ENCODE data around the gene PRDM15. TPM values are rescaled to one million over a fixed set of nuclear protein-coding genes. Genes with fewer than 3 reads are reported as not detected.

PRDM15 gene
- polyA plus RNA-seq, 3 donors: 0.19 to 19.0 (median 0.74) TPM

DNA sequence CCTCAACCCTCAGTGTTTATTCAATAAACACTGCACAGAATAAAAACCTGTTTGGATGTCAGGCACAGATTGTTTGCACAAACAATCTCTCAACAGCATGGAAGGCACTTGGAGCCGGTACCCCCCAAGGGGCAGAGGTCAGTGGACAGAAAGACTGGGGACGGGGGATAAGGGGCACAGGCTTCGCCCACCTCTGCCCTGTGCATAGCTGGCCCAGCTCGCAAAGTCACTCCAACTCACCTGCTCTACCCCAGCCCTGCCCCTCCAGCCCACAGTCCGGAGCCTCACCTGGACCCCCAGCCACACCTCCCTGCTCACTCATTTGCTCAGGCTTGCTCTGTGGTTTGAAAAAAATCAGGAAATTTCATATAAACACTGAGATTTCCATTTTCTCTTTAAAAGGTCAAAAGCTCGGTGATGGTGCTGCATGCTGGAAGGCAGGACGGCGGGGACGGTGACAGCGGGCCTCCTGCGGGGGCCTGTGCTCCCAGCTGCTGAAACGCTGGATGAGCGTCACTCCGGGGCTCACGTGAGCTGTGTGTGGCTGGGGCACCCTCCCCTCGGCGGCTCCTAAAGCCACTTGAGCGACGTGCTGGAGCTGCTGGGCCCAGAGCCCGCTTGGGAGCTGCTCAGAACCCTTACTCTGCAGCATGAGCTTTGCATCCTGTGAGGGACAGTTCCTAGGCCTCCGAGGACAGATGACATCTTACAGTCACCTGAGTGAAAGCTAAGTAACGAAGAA, 54.5 kb downstream of the PRDM15 start:
- TF ChIP-seq, protein P1, sequence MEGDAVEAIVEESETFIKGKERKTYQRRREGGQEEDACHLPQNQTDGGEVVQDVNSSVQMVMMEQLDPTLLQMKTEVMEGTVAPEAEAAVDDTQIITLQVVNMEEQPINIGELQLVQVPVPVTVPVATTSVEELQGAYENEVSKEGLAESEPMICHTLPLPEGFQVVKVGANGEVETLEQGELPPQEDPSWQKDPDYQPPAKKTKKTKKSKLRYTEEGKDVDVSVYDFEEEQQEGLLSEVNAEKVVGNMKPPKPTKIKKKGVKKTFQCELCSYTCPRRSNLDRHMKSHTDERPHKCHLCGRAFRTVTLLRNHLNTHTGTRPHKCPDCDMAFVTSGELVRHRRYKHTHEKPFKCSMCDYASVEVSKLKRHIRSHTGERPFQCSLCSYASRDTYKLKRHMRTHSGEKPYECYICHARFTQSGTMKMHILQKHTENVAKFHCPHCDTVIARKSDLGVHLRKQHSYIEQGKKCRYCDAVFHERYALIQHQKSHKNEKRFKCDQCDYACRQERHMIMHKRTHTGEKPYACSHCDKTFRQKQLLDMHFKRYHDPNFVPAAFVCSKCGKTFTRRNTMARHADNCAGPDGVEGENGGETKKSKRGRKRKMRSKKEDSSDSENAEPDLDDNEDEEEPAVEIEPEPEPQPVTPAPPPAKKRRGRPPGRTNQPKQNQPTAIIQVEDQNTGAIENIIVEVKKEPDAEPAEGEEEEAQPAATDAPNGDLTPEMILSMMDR (IDR thresholded peaks at IDR 0.05): no peak
- no peaks in the 10 kb centered on the region for H3K9me3 ChIP-seq (replicated peaks in 1 of 2; ENCODE audit: control insufficient read depth in 1 of 2, insufficient read depth in 1 of 2, low read length in 2 of 2)
- H3K4me1 ChIP-seq (ENCODE audit: control insufficient read depth in 1 of 2, insufficient read depth in 2 of 2, low read length in 2 of 2): no peaks in the 10 kb centered on the region
- peaks cover 40% of the 10 kb centered on the region in 2 donors for H3K36me3 Mint-ChIP-seq
- H3K79me2 ChIP-seq (ENCODE audit: insufficient read depth, low read length): no peaks in the 10 kb centered on the region
- intact Hi-C loops (cut with micrococcal nuclease): no loop called here
- no peak overlapping the region for H3K4me2 ChIP-seq (replicated peaks; ENCODE audit: extremely low read depth, low read length, poor library complexity, severe bottlenecking)
- H3K27ac ChIP-seq (ENCODE audit: low read depth in 1 of 2, low read length in 2 of 2): no peak overlapping the region
- no peak overlapping the region for H2AFZ ChIP-seq (ENCODE audit: insufficient read depth, low read depth, low read length, poor library complexity, severe bottlenecking)
- H3K27me3 ChIP-seq (ENCODE audit: control insufficient read depth in 2 of 2, insufficient read depth in 2 of 2, low read length in 2 of 2): no peaks in the 10 kb centered on the region
- no peak for DNase-seq
- H3K27ac Mint-ChIP-seq: no peak overlapping the region
- no peak overlapping the region for H3K9ac ChIP-seq (ENCODE audit: insufficient read depth, low read length, poor library complexity, severe bottlenecking)
- no peaks in the 10 kb centered on the region for H4K20me1 ChIP-seq (ENCODE audit: insufficient read depth, low read length)
- no peaks in the 10 kb centered on the region for H3K4me1 Mint-ChIP-seq
- WGBS (ENCODE audit: insufficient coverage): 88% methylated on average over 20 of the region's 22 CpGs
- no peaks in the 10 kb centered on the region for H3K9me3 Mint-ChIP-seq
- peaks cover 17 to 76% of the 10 kb centered on the region in 2 donors for H3K36me3 ChIP-seq (replicated peaks in 1 of 2; ENCODE audit: control insufficient read depth in 1 of 2, insufficient read depth in 2 of 2, low read length in 2 of 2)
- no peak overlapping the region for H3K4me3 Mint-ChIP-seq
- no peak overlapping the region for H3K4me3 ChIP-seq (replicated peaks in 1 of 3; ENCODE audit: low read depth in 2 of 3, low read length in 3 of 3)
- peaks cover 0 to 1% (median 0%) of the 10 kb centered on the region in 3 donors for H3K27me3 Mint-ChIP-seq (ENCODE audit: low read depth in 3 of 3)

DNA sequence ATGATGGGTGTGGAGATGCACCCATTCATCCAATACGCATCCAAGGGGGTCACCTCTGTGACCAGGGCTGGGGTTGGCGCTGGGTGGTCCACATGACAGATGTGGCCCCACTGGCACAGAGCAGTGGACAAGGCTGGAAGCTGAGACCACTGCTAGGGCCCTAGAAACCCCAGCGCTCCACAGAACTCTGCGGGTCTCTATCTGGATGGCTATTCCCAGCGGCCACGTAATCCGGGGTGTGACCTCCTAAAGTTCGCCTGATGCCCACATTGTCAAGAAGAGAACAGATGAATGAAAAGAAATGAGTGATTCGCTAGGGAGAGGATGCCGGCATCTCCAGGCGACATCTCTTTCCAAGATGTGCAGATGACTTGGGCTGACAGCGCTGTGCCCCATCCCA, 55.2 kb downstream of the PRDM15 start:
- Mint-ChIP-seq H3K27me3 (ENCODE audit: low read depth in 3 of 3) (peaks cover 0 to 1% (median 0%) of the 10 kb centered on the region in 3 donors), H3K27ac (peak overlapping the region in 1 of 7 donors; percentile 44), H3K36me3 (peaks cover 43 to 44% of the 10 kb centered on the region in 2 donors), H3K4me3 (no peak overlapping the region), H3K4me1 (no peaks in the 10 kb centered on the region), H3K9me3 (no peaks in the 10 kb centered on the region)
- intact Hi-C loops (cut with micrococcal nuclease): no loop called here
- Histone ChIP-seq H3K27ac (ENCODE audit: low read depth in 1 of 2, low read length in 2 of 2) (no peak overlapping the region), H4K20me1 (ENCODE audit: insufficient read depth, low read length) (no peaks in the 10 kb centered on the region), H3K9me3 (replicated peaks in 1 of 2; ENCODE audit: control insufficient read depth in 1 of 2, insufficient read depth in 1 of 2, low read length in 2 of 2) (no peaks in the 10 kb centered on the region), H3K27me3 (ENCODE audit: control insufficient read depth in 2 of 2, insufficient read depth in 2 of 2, low read length in 2 of 2) (no peaks in the 10 kb centered on the region), H2AFZ (ENCODE audit: insufficient read depth, low read depth, low read length, poor library complexity, severe bottlenecking) (no peak overlapping the region), H3K9ac (ENCODE audit: insufficient read depth, low read length, poor library complexity, severe bottlenecking) (no peak overlapping the region), H3K4me3 (replicated peaks in 1 of 3; ENCODE audit: low read depth in 2 of 3, low read length in 3 of 3) (no peak overlapping the region), H3K36me3 (replicated peaks in 1 of 2; ENCODE audit: control insufficient read depth in 1 of 2, insufficient read depth in 2 of 2, low read length in 2 of 2) (peaks cover 17 to 80% of the 10 kb centered on the region in 2 donors), H3K4me2 (replicated peaks; ENCODE audit: extremely low read depth, low read length, poor library complexity, severe bottlenecking) (no peak overlapping the region), H3K4me1 (ENCODE audit: control insufficient read depth in 1 of 2, insufficient read depth in 2 of 2, low read length in 2 of 2) (no peaks in the 10 kb centered on the region), H3K79me2 (ENCODE audit: insufficient read depth, low read length) (no peaks in the 10 kb centered on the region)
- 98% methylated on average over 9 of the region's 12 CpGs for WGBS (ENCODE audit: insufficient coverage)
- DNase-seq: no peak
- TF ChIP-seq, protein P1 (IDR thresholded peaks at IDR 0.05): no peak
